Stomach (tissue), 4 donors: Measurements from ENCODE around the gene NKX2-2.

Experiments
- CTCF ChIP-seq, 7 experiments: fragments of 450-650 bp in 4 of 7; fragments of 200-600 bp in 3 of 7; sonication (generic) in 3 of 7; IDR thresholded peaks; one replicate each; pipeline ENCODE4 v1.5.1; 2016 to 2019; ENCODE audit warnings: antibody characterized with exemption in 7 of 7, control low read depth in 2 of 7, mild to moderate bottlenecking in 1 of 7
- EP300 ChIP-seq: sonication (generic); formaldehyde crosslinking; IDR thresholded peaks from one replicate; pipeline ENCODE4 v1.6.1; 2017; ENCODE audit warnings: antibody characterized with exemption
- POLR2A ChIP-seq, 4 donors: fragments of 450-650 bp; IDR thresholded peaks; one replicate each; pipeline ENCODE4 v1.6.1; 2016; ENCODE audit warnings: antibody characterized with exemption in 4 of 4, control low read depth in 2 of 4, mild to moderate bottlenecking in 1 of 4, moderate library complexity in 1 of 4
- POLR2AphosphoS5 ChIP-seq, 3 donors: sonication (generic); formaldehyde crosslinking; IDR thresholded peaks; one replicate each; pipeline ENCODE4 v1.6.1; 2016; ENCODE audit warnings: antibody characterized with exemption in 3 of 3

- no peak for TF ChIP-seq CTCF (IDR thresholded peaks at IDR 0.05)
- TF ChIP-seq POLR2A (IDR thresholded peaks at IDR 0.05): no peak
- no peak for TF ChIP-seq EP300
- TF ChIP-seq POLR2AphosphoS5 (IDR thresholded peaks at IDR 0.05): no peak
Observed at GRCh38 chr20:21528870-21529269, 15.0 kb upstream of the NKX2-2 start.
